AG09309 (cell line): Measurements from ENCODE around the gene PLEKHA7.

Experiments used
- DNase-seq: peaks from one replicate; pipeline ENCODE4 v3.0.0-alpha.2; 2010; ENCODE audit warnings: low read depth
- H3K4me3 ChIP-seq: 2 replicates; pipeline ENCODE4 v1.5.1; 2011; ENCODE audit warnings: mild to moderate bottlenecking, low read depth, low read length, moderate library complexity; ENCODE audit not compliant: control insufficient read depth
- CTCF ChIP-seq: IDR thresholded peaks from 2 replicates; pipeline ENCODE4 v1.5.1; 2011; ENCODE audit warnings: mild to moderate bottlenecking, low read depth, low read length, inconsistent platforms; ENCODE audit not compliant: insufficient read depth, control insufficient read depth; ENCODE audit errors: missing control alignments

The PLEKHA7 gene

GRCh38 chr11:16883174-16883573 lies 131.0 kb downstream of the PLEKHA7 start:
- DNase-seq = no peak
- H3K4me3 ChIP-seq = no peak overlapping the region
- no peak for TF ChIP-seq CTCF

- TF ChIP-seq CTCF = no peak
- no peak overlapping the region for H3K4me3 ChIP-seq
- DNase-seq = no peak
Measured at GRCh38 chr11:16881766-16882165, 132.4 kb downstream of the PLEKHA7 start.

- TF ChIP-seq CTCF = peak; percentile 8
- no peak overlapping the region for H3K4me3 ChIP-seq
- DNase-seq = no peak
Measured at GRCh38 chr11:16881074-16881709, 133.0 kb downstream of the PLEKHA7 start.

- no peak for TF ChIP-seq CTCF
- no peak overlapping the region for H3K4me3 ChIP-seq
- DNase-seq = no peak
Measured at GRCh38 chr11:16880184-16880801, 133.9 kb downstream of the PLEKHA7 start.

- no peak for DNase-seq
- TF ChIP-seq CTCF = no peak
- H3K4me3 ChIP-seq = no peak overlapping the region
Measured at GRCh38 chr11:16879690-16880089, 134.5 kb downstream of the PLEKHA7 start.

GRCh38 chr11:16876837-16877236 lies 137.4 kb downstream of the PLEKHA7 start:
- no peak overlapping the region for H3K4me3 ChIP-seq
- DNase-seq = no peak
- no peak for TF ChIP-seq CTCF
